HEK293T (cell line): ENCODE results near the gene SMIM44.

Source experiments
- FOXA1 ChIP-seq: fragments of 450-650 bp; IDR thresholded peaks from 2 replicates; pipeline ENCODE4 v1.6.1; 2016; ENCODE audit warnings: mild to moderate bottlenecking
- SP1 ChIP-seq: fragments of 450-650 bp; IDR thresholded peaks from 2 replicates; pipeline ENCODE4 v1.6.1; 2017

DNA sequence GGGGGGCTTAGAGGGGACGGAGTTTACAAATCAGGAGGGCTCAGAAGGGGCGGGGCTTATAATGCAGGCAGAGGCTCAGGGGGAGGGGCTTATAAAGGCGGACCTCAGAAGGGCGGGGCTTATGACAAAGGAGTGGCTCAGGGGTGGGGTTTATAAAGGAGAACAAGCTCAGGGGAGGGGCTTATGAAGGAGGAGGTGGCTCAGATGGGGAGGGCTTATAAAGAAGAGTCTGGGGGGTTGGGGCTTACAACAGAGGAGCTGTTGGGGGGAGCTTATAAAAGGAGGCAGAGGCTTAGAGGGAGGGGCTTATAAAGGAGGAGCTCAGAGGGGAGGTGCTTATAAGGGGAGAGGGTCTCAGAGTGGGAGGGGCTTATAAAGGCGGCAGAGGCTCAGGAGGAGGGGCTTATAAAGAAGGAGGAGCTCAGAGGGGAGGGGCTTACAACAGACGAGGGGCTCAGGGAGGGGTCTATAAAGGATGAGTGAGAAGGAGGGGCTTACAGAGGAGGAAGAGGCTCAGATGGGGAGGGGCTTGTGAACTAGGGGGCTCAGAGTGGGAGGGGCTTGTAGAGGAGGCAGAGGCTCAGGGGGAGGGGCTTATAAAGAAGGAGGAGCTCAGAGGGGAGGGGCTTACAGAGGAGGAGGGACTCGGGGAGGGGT is 3.9 kb downstream of the SMIM44 start:
- TF ChIP-seq FOXA1 = no peak
- no peak; the same call in 1 of the 2 replicates for TF ChIP-seq SP1
